LNCAP (cell line): ENCODE results near the gene SLC20A1.

ENCODE experiments used
- TF ChIP-seq, protein P1 (sequence below): fragments of 450-650 bp; IDR thresholded peaks from 2 replicates; pipeline ENCODE4 v1.5.1; 2017; ENCODE audit warnings: mild to moderate bottlenecking

SLC20A1 gene

DNA sequence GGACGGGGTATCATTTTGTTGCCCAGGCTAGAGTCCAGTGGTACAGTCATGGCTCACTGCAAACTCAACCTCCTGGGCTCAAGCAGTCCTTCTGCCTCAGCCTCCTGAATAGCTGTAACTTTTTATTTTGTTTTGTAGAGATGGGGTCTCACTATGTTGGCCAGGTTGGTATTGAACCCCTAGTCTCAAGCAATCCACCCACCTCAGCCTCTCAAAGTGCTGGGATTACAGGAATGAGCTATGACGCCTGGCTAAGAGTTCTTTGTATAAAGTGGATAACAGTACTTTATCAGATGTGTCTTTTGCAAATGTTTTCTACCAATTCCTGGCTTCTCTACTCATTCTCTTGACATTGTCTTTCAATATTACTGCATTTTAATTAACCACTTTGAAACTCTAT, 57.9 kb downstream of the SLC20A1 start:
- TF ChIP-seq, protein P1, sequence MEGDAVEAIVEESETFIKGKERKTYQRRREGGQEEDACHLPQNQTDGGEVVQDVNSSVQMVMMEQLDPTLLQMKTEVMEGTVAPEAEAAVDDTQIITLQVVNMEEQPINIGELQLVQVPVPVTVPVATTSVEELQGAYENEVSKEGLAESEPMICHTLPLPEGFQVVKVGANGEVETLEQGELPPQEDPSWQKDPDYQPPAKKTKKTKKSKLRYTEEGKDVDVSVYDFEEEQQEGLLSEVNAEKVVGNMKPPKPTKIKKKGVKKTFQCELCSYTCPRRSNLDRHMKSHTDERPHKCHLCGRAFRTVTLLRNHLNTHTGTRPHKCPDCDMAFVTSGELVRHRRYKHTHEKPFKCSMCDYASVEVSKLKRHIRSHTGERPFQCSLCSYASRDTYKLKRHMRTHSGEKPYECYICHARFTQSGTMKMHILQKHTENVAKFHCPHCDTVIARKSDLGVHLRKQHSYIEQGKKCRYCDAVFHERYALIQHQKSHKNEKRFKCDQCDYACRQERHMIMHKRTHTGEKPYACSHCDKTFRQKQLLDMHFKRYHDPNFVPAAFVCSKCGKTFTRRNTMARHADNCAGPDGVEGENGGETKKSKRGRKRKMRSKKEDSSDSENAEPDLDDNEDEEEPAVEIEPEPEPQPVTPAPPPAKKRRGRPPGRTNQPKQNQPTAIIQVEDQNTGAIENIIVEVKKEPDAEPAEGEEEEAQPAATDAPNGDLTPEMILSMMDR: no peak

GRCh38 chr2:112705575-112705974, 59.8 kb downstream of the SLC20A1 start:
- TF ChIP-seq, protein P1: no peak

GRCh38 chr2:112706170-112706664, 60.5 kb downstream of the SLC20A1 start:
- TF ChIP-seq, protein P1: no peak

- TF ChIP-seq, protein P1: no peak
Observed at GRCh38 chr2:112708968-112709367, 63.2 kb downstream of the SLC20A1 start.

- TF ChIP-seq, protein P1: no peak
Observed at GRCh38 chr2:112709703-112710102, 64.0 kb downstream of the SLC20A1 start.

- TF ChIP-seq, protein P1: no peak
Observed at GRCh38 chr2:112710956-112711750, 65.4 kb downstream of the SLC20A1 start.

DNA sequence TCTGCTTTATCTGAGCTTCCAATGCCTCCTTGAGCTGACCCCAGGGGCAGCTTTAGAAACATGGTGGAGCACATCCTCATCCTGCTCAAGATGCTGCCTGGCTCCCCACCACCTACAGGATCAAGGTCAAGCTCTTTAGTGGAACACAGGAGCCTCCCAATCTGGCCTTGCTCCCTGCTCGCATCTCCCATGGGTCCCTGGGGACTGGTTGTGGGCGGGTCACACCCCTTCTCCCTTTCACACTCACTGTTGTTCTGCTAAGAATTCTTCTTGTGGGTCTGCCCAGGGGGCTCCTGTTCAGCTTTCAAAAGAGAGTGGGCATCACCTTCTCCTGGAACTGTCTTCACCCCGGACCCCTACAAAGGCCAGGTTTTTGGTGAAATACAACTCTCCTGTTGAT, 66.7 kb downstream of the SLC20A1 start:
- TF ChIP-seq, protein P1: no peak
